HUES64 (cell line): ENCODE measurements around the gene ADAMTS17.

Experiments
- H3K27ac ChIP-seq: 2 replicates; pipeline ENCODE4 v1.7.0; 2013; ENCODE audit warnings: low read depth, low read length, inconsistent platforms
- H3K27me3 ChIP-seq: 2 replicates; pipeline ENCODE4 v1.6.1; 2013; ENCODE audit warnings: mild to moderate bottlenecking, low read length; ENCODE audit not compliant: insufficient read depth
- H3K36me3 ChIP-seq: 2 replicates; pipeline ENCODE4 v1.6.1; 2013; ENCODE audit warnings: mild to moderate bottlenecking, low read length; ENCODE audit not compliant: insufficient read depth
- H3K4me1 ChIP-seq: 2 replicates; pipeline ENCODE4 v1.6.1; 2013; ENCODE audit warnings: mild to moderate bottlenecking, low read length, moderate library complexity; ENCODE audit not compliant: insufficient read depth
- H3K4me3 ChIP-seq: 2 replicates; pipeline ENCODE4 v1.5.1; 2013; ENCODE audit warnings: mild to moderate bottlenecking, low read length, moderate library complexity
- H3K9ac ChIP-seq: 2 replicates; pipeline ENCODE4 v1.6.1; 2013; ENCODE audit warnings: mild to moderate bottlenecking, low read depth, low read length
- H3K9me3 ChIP-seq: 2 replicates; pipeline ENCODE4 v1.6.1; 2013; ENCODE audit warnings: low read depth, low read length; ENCODE audit not compliant: insufficient read depth
- WGBS: fragments of 150-250, 120-280 bp; methylation state at CpG from one replicate; pipeline ENCODE4 v1.1.7; 2013; ENCODE audit warnings: missing lambda C conversion rate; 5-methylcytosine and 5-hydroxymethylcytosine counted together

Gene ADAMTS17

GRCh38 chr15:100338971-100339444, 2.8 kb downstream of the ADAMTS17 start:
- Histone ChIP-seq H3K27me3 (peaks cover 44% of the 10 kb centered on the region), H3K36me3 (no peaks in the 10 kb centered on the region), H3K4me3 (no peak overlapping the region), H3K9ac (no peak overlapping the region), H3K27ac (no peak overlapping the region), H3K9me3 (no peaks in the 10 kb centered on the region), H3K4me1 (peaks cover 4% of the 10 kb centered on the region)
- WGBS = 29% methylated on average over 10 of the region's 10 CpGs

GRCh38 chr15:100338247-100338646, 3.5 kb downstream of the ADAMTS17 start:
- Histone ChIP-seq H3K27me3 (peaks cover 37% of the 10 kb centered on the region), H3K27ac (no peak overlapping the region), H3K4me1 (peaks cover 4% of the 10 kb centered on the region), H3K9me3 (no peaks in the 10 kb centered on the region), H3K9ac (no peak overlapping the region), H3K36me3 (no peaks in the 10 kb centered on the region), H3K4me3 (no peak overlapping the region)
- WGBS = 84% methylated on average over 10 of the region's 10 CpGs

- Histone ChIP-seq H3K9ac (no peak overlapping the region), H3K27me3 (peaks cover 29% of the 10 kb centered on the region), H3K4me3 (no peak overlapping the region), H3K36me3 (no peaks in the 10 kb centered on the region), H3K9me3 (no peaks in the 10 kb centered on the region), H3K27ac (no peak overlapping the region), H3K4me1 (peaks cover 4% of the 10 kb centered on the region)
- WGBS = 93% methylated on average over 17 of the region's 17 CpGs
These were observed 4.4 kb downstream of the ADAMTS17 start for GRCh38 chr15:100337096-100338044.

GRCh38 chr15:100336061-100336460, 5.7 kb downstream of the ADAMTS17 start:
- 93% methylated on average over 6 of the region's 6 CpGs for WGBS
- H3K9me3 ChIP-seq = no peaks in the 10 kb centered on the region
- no peak overlapping the region for H3K27ac ChIP-seq
- no peaks in the 10 kb centered on the region for H3K36me3 ChIP-seq
- H3K4me1 ChIP-seq = peaks cover 4% of the 10 kb centered on the region
- peaks cover 18% of the 10 kb centered on the region for H3K27me3 ChIP-seq
- no peak overlapping the region for H3K9ac ChIP-seq
- no peak overlapping the region for H3K4me3 ChIP-seq

- Histone ChIP-seq H3K9me3 (no peaks in the 10 kb centered on the region), H3K4me3 (no peak overlapping the region), H3K27me3 (peaks cover 12% of the 10 kb centered on the region), H3K36me3 (no peaks in the 10 kb centered on the region), H3K27ac (no peak overlapping the region), H3K9ac (no peak overlapping the region), H3K4me1 (peaks cover 4% of the 10 kb centered on the region)
- 88% methylated on average over 9 of the region's 9 CpGs for WGBS
These were observed 6.3 kb downstream of the ADAMTS17 start for GRCh38 chr15:100335335-100335999.

- peaks cover 7% of the 10 kb centered on the region for H3K27me3 ChIP-seq
- H3K36me3 ChIP-seq = no peaks in the 10 kb centered on the region
- WGBS = 74% methylated on average over 11 of the region's 11 CpGs
- H3K9me3 ChIP-seq = no peaks in the 10 kb centered on the region
- no peak overlapping the region for H3K4me3 ChIP-seq
- no peak overlapping the region for H3K9ac ChIP-seq
- no peak overlapping the region for H3K27ac ChIP-seq
- H3K4me1 ChIP-seq = peaks cover 4% of the 10 kb centered on the region
These were observed 6.9 kb downstream of the ADAMTS17 start for GRCh38 chr15:100334905-100335304.

- Histone ChIP-seq H3K4me3 (no peak overlapping the region), H3K27me3 (peaks cover 3% of the 10 kb centered on the region; the same call in 1 of the 2 replicates), H3K9ac (no peak overlapping the region), H3K4me1 (peaks cover 4% of the 10 kb centered on the region), H3K27ac (no peak overlapping the region), H3K36me3 (no peaks in the 10 kb centered on the region), H3K9me3 (no peaks in the 10 kb centered on the region)
- 87% methylated on average over 19 of the region's 19 CpGs for WGBS
These were observed 7.3 kb downstream of the ADAMTS17 start for GRCh38 chr15:100334456-100334855.

GRCh38 chr15:100334015-100334414, 7.8 kb downstream of the ADAMTS17 start:
- Histone ChIP-seq H3K4me1 (peaks cover 4% of the 10 kb centered on the region), H3K27ac (no peak overlapping the region), H3K9ac (no peak overlapping the region), H3K4me3 (no peak overlapping the region), H3K36me3 (no peaks in the 10 kb centered on the region), H3K27me3 (no peaks in the 10 kb centered on the region), H3K9me3 (no peaks in the 10 kb centered on the region)
- WGBS = 75% methylated on average over 8 of the region's 8 CpGs

GRCh38 chr15:100333236-100333635, 8.5 kb downstream of the ADAMTS17 start:
- Histone ChIP-seq H3K9ac (no peak overlapping the region), H3K27ac (no peak overlapping the region), H3K4me3 (no peak overlapping the region), H3K9me3 (no peaks in the 10 kb centered on the region), H3K36me3 (no peaks in the 10 kb centered on the region), H3K4me1 (no peaks in the 10 kb centered on the region), H3K27me3 (no peaks in the 10 kb centered on the region)
- WGBS = 94% methylated on average over 7 of the region's 7 CpGs

GRCh38 chr15:100332721-100333120, 9.1 kb downstream of the ADAMTS17 start:
- H3K36me3 ChIP-seq = no peaks in the 10 kb centered on the region
- no peak overlapping the region for H3K4me3 ChIP-seq
- no peaks in the 10 kb centered on the region for H3K9me3 ChIP-seq
- 83% methylated on average over 6 of the region's 6 CpGs for WGBS
- H3K9ac ChIP-seq = no peak overlapping the region
- no peaks in the 10 kb centered on the region for H3K4me1 ChIP-seq
- no peaks in the 10 kb centered on the region for H3K27me3 ChIP-seq
- H3K27ac ChIP-seq = no peak overlapping the region

- no peak overlapping the region for H3K27ac ChIP-seq
- no peaks in the 10 kb centered on the region for H3K9me3 ChIP-seq
- H3K4me1 ChIP-seq = no peaks in the 10 kb centered on the region
- H3K27me3 ChIP-seq = no peaks in the 10 kb centered on the region
- 92% methylated on average over 13 of the region's 13 CpGs for WGBS
- no peak overlapping the region for H3K4me3 ChIP-seq
- no peaks in the 10 kb centered on the region for H3K36me3 ChIP-seq
- no peak overlapping the region for H3K9ac ChIP-seq
These were observed 9.5 kb downstream of the ADAMTS17 start for GRCh38 chr15:100332231-100332630.
